WTC11 (cell line): ENCODE data around the gene BAG1. TPM values are rescaled to one million over a fixed set of nuclear protein-coding genes. Genes with fewer than 3 reads are reported as not detected.

Experiments
- ATAC-seq: fragments of 200-7000 bp; cut with Tn5 transposase; 2 replicates; pipeline ENCODE4 v1.10.0; 2021; ENCODE audit warnings: mild to moderate bottlenecking, moderate library complexity
- CTCF ChIA-PET: fragments of 300-600 bp; sonication (Branson Sonifier 250); formaldehyde crosslinking; loops from one replicate; lab custom pipeline; 2021; ENCODE audit warnings: antibody characterized with exemption; lab: Charles Lee
- POLR2A ChIA-PET: fragments of 350-600 bp; sonication (Branson Sonifier 250); formaldehyde crosslinking; loops from one replicate; lab custom pipeline; 2021; ENCODE audit warnings: antibody characterized with exemption; lab: Charles Lee
- DNase-seq: peaks from one replicate; pipeline ENCODE4 v3.0.0; 2021; ENCODE audit warnings: low spot score
- H3K27ac Mint-ChIP-seq: 2 replicates; pipeline ENCODE4 v1.8.0; 2021; ENCODE audit warnings: mixed read lengths
- H3K27me3 Mint-ChIP-seq: 2 replicates; pipeline ENCODE4 v1.8.0; 2021; ENCODE audit warnings: low read depth, mild to moderate bottlenecking, moderate library complexity, mixed read lengths
- H3K36me3 Mint-ChIP-seq: 2 replicates; pipeline ENCODE4 v1.8.0; 2021; ENCODE audit warnings: mixed read lengths
- H3K4me1 Mint-ChIP-seq: 2 replicates; pipeline ENCODE4 v1.8.0; 2022; ENCODE audit warnings: mixed read lengths
- H3K4me3 Mint-ChIP-seq: 2 replicates; pipeline ENCODE4 v1.8.0; 2021; ENCODE audit warnings: mild to moderate bottlenecking, moderate library complexity, mixed read lengths
- H3K9me3 Mint-ChIP-seq: 2 replicates; pipeline ENCODE4 v1.8.0; 2021; ENCODE audit warnings: mixed read lengths
- ATF3 ChIP-seq: sonication (generic); formaldehyde crosslinking; conservative IDR thresholded peaks from 2 replicates; pipeline ENCODE4 v1.8.1; 2022; ENCODE audit warnings: mild to moderate bottlenecking, missing genetic modification reagents
- CTCF ChIP-seq: fragments of 200-600 bp; IDR thresholded peaks from 2 replicates; pipeline ENCODE4 v1.8.0; 2022; ENCODE audit warnings: antibody characterized with exemption
- EMX1 ChIP-seq: fragments of 250-450 bp; sonication (Bioruptor Pico); IDR thresholded peaks from 2 replicates; pipeline ENCODE4 v1.8.0; 2021; ENCODE audit warnings: mild to moderate bottlenecking
- FOXK1 ChIP-seq: sonication (generic); formaldehyde crosslinking; IDR thresholded peaks from 2 replicates; pipeline ENCODE4 v1.8.0; 2022; ENCODE audit warnings: mild to moderate bottlenecking, moderate library complexity, missing genetic modification reagents
- FOXP4 ChIP-seq: sonication (generic); formaldehyde crosslinking; IDR thresholded peaks from 2 replicates; pipeline ENCODE4 v1.8.0; 2022; ENCODE audit warnings: mild to moderate bottlenecking, missing genetic modification reagents
- IRF2 ChIP-seq: sonication (generic); formaldehyde crosslinking; IDR thresholded peaks from 2 replicates; pipeline ENCODE4 v1.8.0; 2022; ENCODE audit warnings: low read depth, missing genetic modification reagents, borderline replicate concordance
- KAT7 ChIP-seq: sonication (generic); formaldehyde crosslinking; IDR thresholded peaks from 2 replicates; pipeline ENCODE4 v1.8.1; 2023; ENCODE audit warnings: missing genetic modification reagents, mild to moderate bottlenecking, borderline replicate concordance
- MYBL2 ChIP-seq: sonication (generic); formaldehyde crosslinking; IDR thresholded peaks from 2 replicates; pipeline ENCODE4 v1.8.1; 2023; ENCODE audit warnings: mild to moderate bottlenecking, moderate library complexity, missing genetic modification reagents
- NFATC4 ChIP-seq: fragments of 250-450 bp; sonication (Bioruptor Pico); IDR thresholded peaks from 2 replicates; pipeline ENCODE4 v1.9.0; 2021; ENCODE audit warnings: mild to moderate bottlenecking
- NFYB ChIP-seq: sonication (generic); formaldehyde crosslinking; conservative IDR thresholded peaks from 2 replicates; pipeline ENCODE4 v1.8.0; 2022; ENCODE audit warnings: low read depth, missing genetic modification reagents
- SMAD3 ChIP-seq: sonication (generic); formaldehyde crosslinking; IDR thresholded peaks from 2 replicates; pipeline ENCODE4 v1.8.0; 2022; ENCODE audit warnings: missing genetic modification reagents, mild to moderate bottlenecking, borderline replicate concordance
- SOX15 ChIP-seq: fragments of 250-450 bp; sonication (Bioruptor Pico); IDR thresholded peaks from 2 replicates; pipeline ENCODE4 v1.9.0; 2021; ENCODE audit warnings: mild to moderate bottlenecking
- SP1 ChIP-seq: sonication (generic); formaldehyde crosslinking; conservative IDR thresholded peaks from 2 replicates; pipeline ENCODE4 v1.8.1; 2022; ENCODE audit warnings: missing genetic modification reagents
- TEAD1 ChIP-seq: sonication (generic); formaldehyde crosslinking; IDR thresholded peaks from 2 replicates; pipeline ENCODE4 v1.8.0; 2022; ENCODE audit warnings: mild to moderate bottlenecking, missing genetic modification reagents
- TEAD4 ChIP-seq: sonication (generic); formaldehyde crosslinking; IDR thresholded peaks from 2 replicates; pipeline ENCODE4 v1.8.0; 2022; ENCODE audit warnings: mild to moderate bottlenecking, missing genetic modification reagents
- ZNF121 ChIP-seq: sonication (generic); formaldehyde crosslinking; IDR thresholded peaks from 2 replicates; pipeline ENCODE4 v1.8.0; 2023; ENCODE audit warnings: missing genetic modification reagents
- ZNF138 ChIP-seq: sonication (generic); formaldehyde crosslinking; conservative IDR thresholded peaks from 2 replicates; pipeline ENCODE4 v1.8.1; 2022; ENCODE audit warnings: mild to moderate bottlenecking, moderate library complexity, missing genetic modification reagents
- ZNF263 ChIP-seq: sonication (generic); formaldehyde crosslinking; IDR thresholded peaks from 2 replicates; pipeline ENCODE4 v1.8.1; 2022; ENCODE audit warnings: low read depth, mild to moderate bottlenecking, moderate library complexity, missing genetic modification reagents
- ZNF423 ChIP-seq: fragments of 250-450 bp; sonication (Bioruptor Pico); IDR thresholded peaks from 2 replicates; pipeline ENCODE4 v2.1.2; 2022; ENCODE audit warnings: mild to moderate bottlenecking, moderate library complexity
- total RNA-seq: library from RNA; stranded (reverse); gene quantifications from 3 replicates; pipeline ENCODE4 v1.2.3, GENCODE V29; 2021
- TF ChIP-seq, protein P1 (sequence below): sonication (generic); formaldehyde crosslinking; IDR thresholded peaks from 2 replicates; pipeline ENCODE4 v1.8.0; 2023; ENCODE audit warnings: missing genetic modification reagents
- TF ChIP-seq, protein P2 (sequence below): sonication (generic); formaldehyde crosslinking; IDR thresholded peaks from 2 replicates; pipeline ENCODE4 v1.8.1; 2022; ENCODE audit warnings: mild to moderate bottlenecking, moderate library complexity, missing genetic modification reagents
- TF ChIP-seq, protein P3 (sequence below): fragments of 250-450 bp; sonication (Bioruptor Pico); conservative IDR thresholded peaks from 2 replicates; pipeline ENCODE4 v1.9.0; 2021; ENCODE audit warnings: mild to moderate bottlenecking
- TF ChIP-seq, protein P4 (sequence below): sonication (generic); formaldehyde crosslinking; IDR thresholded peaks from 2 replicates; pipeline ENCODE4 v1.8.1; 2022; ENCODE audit warnings: low read depth, mild to moderate bottlenecking, moderate library complexity, missing genetic modification reagents, borderline replicate concordance
- TF ChIP-seq, protein P5 (sequence below): sonication (generic); formaldehyde crosslinking; IDR thresholded peaks from 2 replicates; pipeline ENCODE4 v1.8.1; 2023; ENCODE audit warnings: mild to moderate bottlenecking, missing genetic modification reagents

BAG1 gene
- total RNA-seq, 1 experiment from 2014 or later: 52.9 TPM

DNA sequence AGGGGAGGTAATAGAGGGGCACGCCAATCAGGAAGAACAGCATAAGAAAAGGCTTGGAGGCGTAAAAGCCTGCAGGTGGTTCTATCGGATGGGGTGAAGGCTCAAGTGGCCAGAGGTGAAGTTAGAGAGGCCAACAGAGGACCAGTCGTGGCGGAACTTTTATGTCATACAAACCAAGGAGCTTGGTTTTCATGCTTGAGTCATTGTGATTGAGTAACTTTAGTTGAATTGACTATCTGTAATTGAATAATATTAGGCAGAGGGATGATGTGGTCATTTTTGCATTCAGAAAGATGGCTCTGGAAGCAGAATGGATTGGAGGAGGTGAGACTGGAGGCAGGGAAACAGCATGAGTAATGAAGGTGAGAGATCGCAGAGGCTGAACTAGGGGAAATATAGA lies 31.7 kb downstream of the BAG1 start:
- Mint-ChIP-seq H3K27me3 (peaks cover 24% of the 10 kb centered on the region), H3K4me3 (no peak overlapping the region)

DNA sequence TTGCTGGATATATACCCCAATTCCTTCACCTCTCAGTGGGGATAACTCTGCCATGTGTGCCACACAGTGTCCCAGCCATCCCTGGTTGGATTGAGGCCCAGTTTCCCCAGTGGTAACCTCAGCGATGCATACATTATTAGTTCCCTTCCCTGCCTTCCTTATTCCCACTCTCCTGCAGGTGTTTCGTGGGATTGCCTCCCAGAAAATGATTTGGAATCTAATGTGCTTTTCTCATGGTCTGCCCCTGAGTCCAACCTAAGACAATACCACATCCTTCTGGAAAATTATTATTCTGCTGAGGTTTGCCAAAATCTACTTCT lies 32.9 kb downstream of the BAG1 start:
- Mint-ChIP-seq H3K27me3 (peaks cover 21% of the 10 kb centered on the region), H3K27ac (no peak overlapping the region), H3K4me3 (no peak overlapping the region), H3K9me3 (no peaks in the 10 kb centered on the region), H3K36me3 (no peaks in the 10 kb centered on the region), H3K4me1 (no peaks in the 10 kb centered on the region)
- ChIA-PET POLR2A (interaction anchor here (0.6 kb wide), 1 partner anchor 143 kb away, joined by 3 read pairs; no protein-coding TSS in a partner anchor), CTCF (no interaction called here)
- no peak for TF ChIP-seq TEAD1 (CRISPR knock-in tag)
- no peak for TF ChIP-seq NFYB (CRISPR knock-in tag)
- TF ChIP-seq IRF2 (CRISPR knock-in tag): no peak
- no peak for TF ChIP-seq SOX15 (CRISPR knock-in tag)
- no peak for TF ChIP-seq ZNF121 (CRISPR knock-in tag)
- TF ChIP-seq, protein P1, sequence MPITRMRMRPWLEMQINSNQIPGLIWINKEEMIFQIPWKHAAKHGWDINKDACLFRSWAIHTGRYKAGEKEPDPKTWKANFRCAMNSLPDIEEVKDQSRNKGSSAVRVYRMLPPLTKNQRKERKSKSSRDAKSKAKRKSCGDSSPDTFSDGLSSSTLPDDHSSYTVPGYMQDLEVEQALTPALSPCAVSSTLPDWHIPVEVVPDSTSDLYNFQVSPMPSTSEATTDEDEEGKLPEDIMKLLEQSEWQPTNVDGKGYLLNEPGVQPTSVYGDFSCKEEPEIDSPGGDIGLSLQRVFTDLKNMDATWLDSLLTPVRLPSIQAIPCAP (CRISPR knock-in tag): no peak
- TF ChIP-seq, protein P2, sequence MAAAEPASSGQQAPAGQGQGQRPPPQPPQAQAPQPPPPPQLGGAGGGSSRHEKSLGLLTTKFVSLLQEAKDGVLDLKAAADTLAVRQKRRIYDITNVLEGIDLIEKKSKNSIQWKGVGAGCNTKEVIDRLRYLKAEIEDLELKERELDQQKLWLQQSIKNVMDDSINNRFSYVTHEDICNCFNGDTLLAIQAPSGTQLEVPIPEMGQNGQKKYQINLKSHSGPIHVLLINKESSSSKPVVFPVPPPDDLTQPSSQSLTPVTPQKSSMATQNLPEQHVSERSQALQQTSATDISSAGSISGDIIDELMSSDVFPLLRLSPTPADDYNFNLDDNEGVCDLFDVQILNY (CRISPR knock-in tag): no peak
- no peak for TF ChIP-seq ZNF423
- TF ChIP-seq ZNF138 (CRISPR knock-in tag): no peak
- TF ChIP-seq FOXP4 (CRISPR knock-in tag): no peak
- TF ChIP-seq, protein P3, sequence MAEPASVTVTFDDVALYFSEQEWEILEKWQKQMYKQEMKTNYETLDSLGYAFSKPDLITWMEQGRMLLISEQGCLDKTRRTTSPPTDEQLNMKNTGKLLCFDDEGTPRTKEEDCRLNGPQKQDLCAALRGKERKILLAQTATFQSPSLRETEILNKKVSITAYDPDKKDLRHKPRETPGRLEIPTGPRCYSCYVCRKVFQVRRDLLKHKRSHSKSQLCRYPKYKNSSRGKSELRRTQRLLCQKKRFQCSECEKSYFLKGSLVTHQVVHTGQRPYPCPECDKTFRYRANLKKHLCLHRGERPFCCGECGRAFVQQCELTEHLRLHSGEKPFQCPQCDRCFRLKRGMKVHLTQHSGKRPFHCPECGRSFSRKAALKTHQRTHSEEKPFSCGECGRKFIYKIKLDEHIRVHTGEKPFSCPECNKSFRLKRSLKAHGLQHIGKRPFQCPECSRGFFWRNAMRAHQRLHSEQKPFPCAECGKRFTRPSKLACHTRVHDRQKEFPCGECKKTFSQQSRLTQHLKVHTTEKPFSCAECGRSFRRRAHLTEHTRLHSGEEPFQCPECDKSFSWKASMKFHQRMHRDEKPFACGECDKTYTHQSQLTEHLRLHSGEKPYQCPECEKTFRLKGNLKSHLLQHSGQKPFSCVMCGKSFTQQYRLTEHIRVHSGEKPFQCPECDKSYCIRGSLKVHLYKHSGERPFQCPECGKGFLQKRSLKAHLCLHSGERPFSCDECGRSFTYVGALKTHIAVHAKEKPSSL: no peak
- TF ChIP-seq, protein P4, sequence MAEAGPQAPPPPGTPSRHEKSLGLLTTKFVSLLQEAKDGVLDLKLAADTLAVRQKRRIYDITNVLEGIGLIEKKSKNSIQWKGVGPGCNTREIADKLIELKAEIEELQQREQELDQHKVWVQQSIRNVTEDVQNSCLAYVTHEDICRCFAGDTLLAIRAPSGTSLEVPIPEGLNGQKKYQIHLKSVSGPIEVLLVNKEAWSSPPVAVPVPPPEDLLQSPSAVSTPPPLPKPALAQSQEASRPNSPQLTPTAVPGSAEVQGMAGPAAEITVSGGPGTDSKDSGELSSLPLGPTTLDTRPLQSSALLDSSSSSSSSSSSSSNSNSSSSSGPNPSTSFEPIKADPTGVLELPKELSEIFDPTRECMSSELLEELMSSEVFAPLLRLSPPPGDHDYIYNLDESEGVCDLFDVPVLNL (CRISPR knock-in tag): no peak
- no peak for TF ChIP-seq TEAD4 (CRISPR knock-in tag)
- no peak for TF ChIP-seq ATF3 (CRISPR knock-in tag)
- DNase-seq (no peak), ATAC-seq (no peak)

More for the DNA sequence above, 31.7 kb downstream of the BAG1 start:
- H3K4me1 Mint-ChIP-seq: no peaks in the 10 kb centered on the region
- TF ChIP-seq ZNF263 (CRISPR knock-in tag) (no peak), EMX1 (CRISPR knock-in tag) (no peak), MYBL2 (CRISPR knock-in tag) (no peak), KAT7 (CRISPR knock-in tag) (no peak), SMAD3 (no peak), FOXK1 (CRISPR knock-in tag) (no peak), SP1 (CRISPR knock-in tag) (no peak), CTCF (no peak), ZNF138 (CRISPR knock-in tag) (no peak), NFATC4 (CRISPR knock-in tag) (no peak)
- TF ChIP-seq, protein P5, sequence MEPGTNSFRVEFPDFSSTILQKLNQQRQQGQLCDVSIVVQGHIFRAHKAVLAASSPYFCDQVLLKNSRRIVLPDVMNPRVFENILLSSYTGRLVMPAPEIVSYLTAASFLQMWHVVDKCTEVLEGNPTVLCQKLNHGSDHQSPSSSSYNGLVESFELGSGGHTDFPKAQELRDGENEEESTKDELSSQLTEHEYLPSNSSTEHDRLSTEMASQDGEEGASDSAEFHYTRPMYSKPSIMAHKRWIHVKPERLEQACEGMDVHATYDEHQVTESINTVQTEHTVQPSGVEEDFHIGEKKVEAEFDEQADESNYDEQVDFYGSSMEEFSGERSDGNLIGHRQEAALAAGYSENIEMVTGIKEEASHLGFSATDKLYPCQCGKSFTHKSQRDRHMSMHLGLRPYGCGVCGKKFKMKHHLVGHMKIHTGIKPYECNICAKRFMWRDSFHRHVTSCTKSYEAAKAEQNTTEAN (CRISPR knock-in tag): no peak
- ATAC-seq (no peak), DNase-seq (no peak)
- ChIA-PET POLR2A (no interaction called here), CTCF (interaction anchor here (1.8 kb wide), 1 partner anchor 10 kb away, joined by 4 read pairs; no protein-coding TSS in a partner anchor)
- H3K27ac Mint-ChIP-seq: no peak overlapping the region
- H3K36me3 Mint-ChIP-seq: no peaks in the 10 kb centered on the region
- no peaks in the 10 kb centered on the region for H3K9me3 Mint-ChIP-seq
